Measurements from ENCODE around the gene IFNLR1. TPM values are rescaled to one million over a fixed set of nuclear protein-coding genes. Genes with fewer than 3 reads are reported as not detected.

The IFNLR1 gene
- total RNA-seq = under 0.01 TPM in 1 of 2 replicates, not detected in the other
- 0.02 TPM in 1 of 2 replicates, not detected in the other for polyA plus RNA-seq
- polyA plus RNA-seq (2012) = not detected in 2 replicates
- not detected in 2 replicates for polyA minus RNA-seq (ENCODE audit: low replicate concordance)

- Histone ChIP-seq H3K36me3 (ENCODE audit: control insufficient read depth, insufficient read depth, low read length) (no peaks in the 10 kb centered on the region), H3K4me3 (replicated peaks in 1 of 4; ENCODE audit: control extremely low read depth in 1 of 4, insufficient read depth in 1 of 4, low read depth in 3 of 4, low read length in 4 of 4) (peak within 1 kb of the TSS in 3 of 4 experiments; percentile 24 to 49 (median 49)), H3K27ac (ENCODE audit: insufficient read depth, low read length) (no peak within 1 kb of the TSS), H3K4me1 (ENCODE audit: control insufficient read depth, extremely low read depth, insufficient read depth, low read length) (no peaks in the 10 kb centered on the region), H2AFZ (ENCODE audit: low read length) (no peak within 1 kb of the TSS), H4K20me1 (ENCODE audit: control insufficient read depth, extremely low read depth, insufficient read depth, low read length) (no peaks in the 10 kb centered on the region), H3K9me3 (ENCODE audit: control insufficient read depth, insufficient read depth, low read depth, low read length) (no peaks in the 10 kb centered on the region), H3K4me2 (ENCODE audit: extremely low read depth, insufficient read depth, low read length) (peak within 1 kb of the TSS; percentile 98), H3K79me2 (ENCODE audit: control insufficient read depth, insufficient read depth, low read length) (no peaks in the 10 kb centered on the region), H3K9ac (ENCODE audit: insufficient read depth, low read length) (no peak within 1 kb of the TSS), H3K27me3 (ENCODE audit: control insufficient read depth, insufficient read depth, low read length) (peaks cover 23% of the 10 kb centered on the region)
- no peak for DNase-seq (ENCODE audit: low read depth in 2 of 2)
- TF ChIP-seq EZH2 (IDR thresholded peaks at IDR 0.05; ENCODE audit: low read length, missing control alignments) (no peak), CTCF (conservative IDR thresholded peaks at IDR 0.05 in 1 of 2, IDR thresholded peaks at IDR 0.05 in 1 of 2; ENCODE audit: low read depth in 1 of 2, low read length in 2 of 2) (no peak)
Measured at GRCh38 chr1:24186993-24187790, at the start of gene IFNLR1. TSS of gene IFNLR1 (minus strand) at chr1:24187289. CDS start at chr1:24187248, 41 bp downstream.

- no peak overlapping the region for H3K27ac ChIP-seq (ENCODE audit: insufficient read depth, low read length)
- H4K20me1 ChIP-seq (ENCODE audit: control insufficient read depth, extremely low read depth, insufficient read depth, low read length) = no peaks in the 10 kb centered on the region
- H3K79me2 ChIP-seq (ENCODE audit: control insufficient read depth, insufficient read depth, low read length) = no peaks in the 10 kb centered on the region
- TF ChIP-seq EZH2 (IDR thresholded peaks at IDR 0.05; ENCODE audit: low read length, missing control alignments) = no peak
- TF ChIP-seq CTCF (conservative IDR thresholded peaks at IDR 0.05 in 1 of 2, IDR thresholded peaks at IDR 0.05 in 1 of 2; ENCODE audit: low read depth in 1 of 2, low read length in 2 of 2) = no peak
- H3K4me3 ChIP-seq (replicated peaks in 1 of 4; ENCODE audit: control extremely low read depth in 1 of 4, insufficient read depth in 1 of 4, low read depth in 3 of 4, low read length in 4 of 4) = no peak overlapping the region
- no peak overlapping the region for H3K9ac ChIP-seq (ENCODE audit: insufficient read depth, low read length)
- H3K9me3 ChIP-seq (ENCODE audit: control insufficient read depth, insufficient read depth, low read depth, low read length) = no peaks in the 10 kb centered on the region
- no peaks in the 10 kb centered on the region for H3K4me1 ChIP-seq (ENCODE audit: control insufficient read depth, extremely low read depth, insufficient read depth, low read length)
- peak overlapping the region; percentile 21 for H3K4me2 ChIP-seq (ENCODE audit: extremely low read depth, insufficient read depth, low read length)
- no peaks in the 10 kb centered on the region for H3K36me3 ChIP-seq (ENCODE audit: control insufficient read depth, insufficient read depth, low read length)
- peak in 1 of 2 donors; percentile 29 for DNase-seq (ENCODE audit: low read depth in 2 of 2)
- H2AFZ ChIP-seq (ENCODE audit: low read length) = no peak overlapping the region
- peaks cover 2% of the 10 kb centered on the region for H3K27me3 ChIP-seq (ENCODE audit: control insufficient read depth, insufficient read depth, low read length)
Measured at GRCh38 chr1:24235921-24236788, 49.1 kb upstream of the IFNLR1 start.

Measured in fibroblast of lung (primary cell).